PC-9 (cell line): Measurements from ENCODE around the gene HERC2. TPM values are rescaled to one million over a fixed set of nuclear protein-coding genes. Genes with fewer than 3 reads are reported as not detected.

Experiments used
- BruUV-seq: library from RNA; stranded (reverse); fragments of 400-500 nt; replicated peaks from 2 replicates; lab custom pipeline; 2021; lab: Mats Ljungman, UMichigan
- CTCF ChIA-PET: fragments of 300-600 bp; sonication (Branson Sonifier 250); formaldehyde crosslinking; loops from one replicate; lab custom pipeline; 2022; ENCODE audit warnings: antibody characterized with exemption; lab: Charles Lee
- POLR2A ChIA-PET: fragments of 300-600 bp; sonication (Branson Sonifier 250); formaldehyde crosslinking; loops from one replicate; lab custom pipeline; 2022; ENCODE audit warnings: antibody characterized with exemption; ENCODE audit not compliant: unreplicated experiment; lab: Charles Lee
- DNase-seq, 2 experiments: peaks; one replicate each; pipeline versions ENCODE4 v3.0.0 to v3.0.0-alpha.2; 2015 to 2022; ENCODE audit warnings: mixed read lengths in 1 of 2
- H2AFZ ChIP-seq: fragments of 200-600 bp; sonication (generic); 2 replicates; pipeline ENCODE4 v1.8.1; 2017; ENCODE audit warnings: antibody characterized with exemption
- H3F3A ChIP-seq: fragments of 200-600 bp; sonication (generic); 2 replicates; pipeline ENCODE4 v1.8.1; 2017; ENCODE audit warnings: antibody characterized with exemption, mild to moderate bottlenecking, low read depth; ENCODE audit not compliant: insufficient read depth
- H3K27ac ChIP-seq: fragments of 200-600 bp; sonication (generic); 2 replicates; pipeline ENCODE4 v1.6.1; 2016; ENCODE audit warnings: mixed run types
- H3K27me3 ChIP-seq: fragments of 200-600 bp; sonication (generic); 2 replicates; pipeline ENCODE4 v1.6.1; 2016; ENCODE audit warnings: low read depth, mixed run types; ENCODE audit not compliant: insufficient read depth
- H3K36me3 ChIP-seq: fragments of 200-600 bp; sonication (generic); 2 replicates; pipeline ENCODE4 v1.6.1; 2016; ENCODE audit warnings: low read depth, mixed run types
- H3K4me1 ChIP-seq: fragments of 200-600 bp; sonication (generic); replicated peaks from 2 replicates; pipeline ENCODE4 v1.6.1; 2016; ENCODE audit warnings: mixed run types; ENCODE audit not compliant: insufficient read depth
- H3K4me2 ChIP-seq: fragments of 200-600 bp; sonication (generic); 2 replicates; pipeline ENCODE4 v1.6.1; 2017; ENCODE audit warnings: mixed run types
- H3K4me3 ChIP-seq: fragments of 200-600 bp; sonication (generic); 2 replicates; pipeline ENCODE4 v1.6.1; 2016; ENCODE audit warnings: mixed run types
- H3K79me2 ChIP-seq: fragments of 200-600 bp; sonication (generic); 2 replicates; pipeline ENCODE4 v1.6.1; 2017; ENCODE audit warnings: low read depth, mixed run types
- H3K9me2 ChIP-seq: fragments of 200-600 bp; sonication (generic); 2 replicates; pipeline ENCODE4 v1.8.1; 2017; ENCODE audit warnings: mild to moderate bottlenecking; ENCODE audit not compliant: insufficient read depth
- H3K9me3 ChIP-seq: fragments of 200-600 bp; sonication (generic); 2 replicates; pipeline ENCODE4 v1.8.1; 2016; ENCODE audit warnings: low read depth; ENCODE audit not compliant: insufficient read depth
- H4K20me1 ChIP-seq: fragments of 200-600 bp; sonication (generic); 2 replicates; pipeline ENCODE4 v1.8.1; 2017; ENCODE audit not compliant: insufficient read depth
- EZH2 ChIP-seq: fragments of 200-600 bp; sonication (generic); IDR thresholded peaks from 2 replicates; pipeline ENCODE4 v1.8.0; 2017; ENCODE audit warnings: antibody characterized with exemption, low read depth
- intact Hi-C: fragments of 100-400 bp; cut with micrococcal nuclease; formaldehyde crosslinking; loops from one replicate; pipeline ENCODE4 v1.10.0; 2022; ENCODE audit not compliant: unreplicated experiment
- total RNA-seq: library from RNA; stranded (reverse); gene quantifications from 2 replicates; pipeline ENCODE4 v1.2.3, GENCODE V29; 2021
- TF ChIP-seq, protein P1 (sequence below): fragments of 200-600 bp; sonication (generic); conservative IDR thresholded peaks from 2 replicates; pipeline ENCODE4 v1.6.1; 2017; ENCODE audit warnings: mixed run types, antibody characterized with exemption, mild to moderate bottlenecking, moderate library complexity

The HERC2 gene
- total RNA-seq, 1 experiment from 2014 or later = 49.7 TPM

DNA sequence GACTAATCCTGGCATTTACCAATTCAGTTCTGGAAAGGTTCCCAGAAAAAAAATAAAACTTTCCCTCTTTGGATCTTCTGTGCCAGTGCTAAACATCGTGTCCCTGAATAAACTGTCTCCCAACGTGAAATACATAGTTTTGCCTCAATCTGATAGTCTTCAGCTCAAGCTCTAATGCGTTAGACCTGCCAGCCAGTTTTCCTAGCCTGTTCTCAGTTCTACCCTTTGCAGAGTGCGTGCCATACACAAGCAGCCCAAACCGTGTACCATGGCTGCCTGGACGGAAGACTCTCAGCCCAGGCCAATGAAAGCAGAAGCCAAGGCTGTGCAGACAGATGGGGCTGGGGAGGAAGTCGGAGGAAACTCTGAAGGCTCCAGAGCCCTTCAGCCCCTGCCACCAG lies 211.5 kb downstream of the HERC2 start:
- H3K27ac ChIP-seq = no peak overlapping the region
- intact Hi-C loops = no loop called here
- no peaks in the 10 kb centered on the region for H3K27me3 ChIP-seq
- no peaks in the 10 kb centered on the region for H3K4me1 ChIP-seq
- H3K9me3 ChIP-seq = no peaks in the 10 kb centered on the region
- H3K9me2 ChIP-seq = no peaks in the 10 kb centered on the region
- no peaks in the 10 kb centered on the region for H4K20me1 ChIP-seq
- TF ChIP-seq, protein P1, sequence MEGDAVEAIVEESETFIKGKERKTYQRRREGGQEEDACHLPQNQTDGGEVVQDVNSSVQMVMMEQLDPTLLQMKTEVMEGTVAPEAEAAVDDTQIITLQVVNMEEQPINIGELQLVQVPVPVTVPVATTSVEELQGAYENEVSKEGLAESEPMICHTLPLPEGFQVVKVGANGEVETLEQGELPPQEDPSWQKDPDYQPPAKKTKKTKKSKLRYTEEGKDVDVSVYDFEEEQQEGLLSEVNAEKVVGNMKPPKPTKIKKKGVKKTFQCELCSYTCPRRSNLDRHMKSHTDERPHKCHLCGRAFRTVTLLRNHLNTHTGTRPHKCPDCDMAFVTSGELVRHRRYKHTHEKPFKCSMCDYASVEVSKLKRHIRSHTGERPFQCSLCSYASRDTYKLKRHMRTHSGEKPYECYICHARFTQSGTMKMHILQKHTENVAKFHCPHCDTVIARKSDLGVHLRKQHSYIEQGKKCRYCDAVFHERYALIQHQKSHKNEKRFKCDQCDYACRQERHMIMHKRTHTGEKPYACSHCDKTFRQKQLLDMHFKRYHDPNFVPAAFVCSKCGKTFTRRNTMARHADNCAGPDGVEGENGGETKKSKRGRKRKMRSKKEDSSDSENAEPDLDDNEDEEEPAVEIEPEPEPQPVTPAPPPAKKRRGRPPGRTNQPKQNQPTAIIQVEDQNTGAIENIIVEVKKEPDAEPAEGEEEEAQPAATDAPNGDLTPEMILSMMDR = no peak
- no peak for TF ChIP-seq EZH2
- no peak overlapping the region for H2AFZ ChIP-seq
- DNase-seq = no peak
- no peaks in the 10 kb centered on the region for H3F3A ChIP-seq
- H3K79me2 ChIP-seq = no peaks in the 10 kb centered on the region
- no peak overlapping the region for H3K4me3 ChIP-seq
- POLR2A ChIA-PET = no interaction called here
- no peaks in the 10 kb centered on the region for H3K36me3 ChIP-seq
- CTCF ChIA-PET = no interaction called here
- no TSS peak for BruUV-seq
- no peak overlapping the region for H3K4me2 ChIP-seq

- Histone ChIP-seq H3K79me2 (no peaks in the 10 kb centered on the region), H3K4me3 (no peak overlapping the region), H3K4me1 (no peaks in the 10 kb centered on the region), H3K27me3 (no peaks in the 10 kb centered on the region), H3K4me2 (no peak overlapping the region), H3K36me3 (no peaks in the 10 kb centered on the region), H2AFZ (no peak overlapping the region), H3K9me3 (no peaks in the 10 kb centered on the region), H4K20me1 (no peaks in the 10 kb centered on the region), H3K27ac (no peak overlapping the region), H3K9me2 (no peaks in the 10 kb centered on the region), H3F3A (no peaks in the 10 kb centered on the region)
- DNase-seq = no peak
- POLR2A ChIA-PET = no interaction called here
- no TSS peak for BruUV-seq
- TF ChIP-seq, protein P1 = no peak
- no peak for TF ChIP-seq EZH2
- CTCF ChIA-PET = no interaction called here
- intact Hi-C loops = no loop called here
These were observed 212.1 kb downstream of the HERC2 start for GRCh38 chr15:28109626-28110455.

GRCh38 chr15:28107904-28108275 lies 214.1 kb downstream of the HERC2 start:
- POLR2A ChIA-PET = no interaction called here
- Histone ChIP-seq H3K4me3 (no peak overlapping the region), H3K36me3 (no peaks in the 10 kb centered on the region), H3K9me2 (no peaks in the 10 kb centered on the region), H3K27ac (no peak overlapping the region), H3K4me2 (no peak overlapping the region), H3K27me3 (no peaks in the 10 kb centered on the region), H3K4me1 (no peaks in the 10 kb centered on the region), H3K79me2 (no peaks in the 10 kb centered on the region), H3K9me3 (no peaks in the 10 kb centered on the region), H2AFZ (no peak overlapping the region), H3F3A (no peaks in the 10 kb centered on the region), H4K20me1 (no peaks in the 10 kb centered on the region)
- intact Hi-C loops = no loop called here
- no TSS peak for BruUV-seq
- CTCF ChIA-PET = no interaction called here
- TF ChIP-seq, protein P1 = no peak
- no peak for TF ChIP-seq EZH2
- DNase-seq = no peak
